RWPE2 (cell line): ENCODE measurements around the gene TRAK1.

Experiments used
- ATAC-seq: fragments of 200-7000 bp; cut with Tn5 transposase; 3 replicates; pipeline ENCODE4 v1.9.1; 2021; ENCODE audit warnings: low read depth
- DNase-seq: peaks from one replicate; pipeline ENCODE4 v3.0.0-alpha.2; 2020; ENCODE audit warnings: low spot score
- H3K27ac ChIP-seq: fragments of 450-650 bp; 2 replicates; pipeline ENCODE4 v1.5.1; 2017; ENCODE audit warnings: mild to moderate bottlenecking; ENCODE audit not compliant: poor library complexity, severe bottlenecking
- H3K27me3 ChIP-seq: fragments of 250-450 bp; sonication (Bioruptor Pico); 2 replicates; pipeline ENCODE4 v1.5.1; 2021; ENCODE audit warnings: mild to moderate bottlenecking, moderate library complexity; ENCODE audit not compliant: insufficient read depth, poor library complexity, severe bottlenecking
- H3K36me3 ChIP-seq: fragments of 250-450 bp; sonication (Bioruptor Pico); 2 replicates; pipeline ENCODE4 v1.5.1; 2020; ENCODE audit warnings: low read depth, mild to moderate bottlenecking, moderate library complexity
- H3K4me1 ChIP-seq: fragments of 250-450 bp; sonication (Bioruptor Pico); 2 replicates; pipeline ENCODE4 v1.5.1; 2021; ENCODE audit warnings: mild to moderate bottlenecking, moderate library complexity; ENCODE audit not compliant: insufficient read depth, poor library complexity, severe bottlenecking
- H3K4me3 ChIP-seq: fragments of 250-450 bp; sonication (Bioruptor Pico); 2 replicates; pipeline ENCODE4 v1.5.1; 2021; ENCODE audit warnings: mild to moderate bottlenecking, moderate library complexity; ENCODE audit not compliant: severe bottlenecking
- H3K9me3 ChIP-seq: fragments of 250-450 bp; sonication (Bioruptor Pico); 2 replicates; pipeline ENCODE4 v1.5.1; 2021; ENCODE audit warnings: mild to moderate bottlenecking, moderate library complexity; ENCODE audit not compliant: severe bottlenecking
- TF ChIP-seq, protein P1 (sequence below): fragments of 450-650 bp; IDR thresholded peaks from one replicate; pipeline ENCODE4 v1.5.1; 2017; ENCODE audit warnings: mild to moderate bottlenecking, moderate library complexity; ENCODE audit not compliant: poor library complexity, severe bottlenecking

The TRAK1 gene

GRCh38 chr3:42267878-42268277 is 176.7 kb downstream of the TRAK1 start:
- ATAC-seq (no peak), DNase-seq (no peak)
- no peak overlapping the region for H3K27ac ChIP-seq
- TF ChIP-seq, protein P1, sequence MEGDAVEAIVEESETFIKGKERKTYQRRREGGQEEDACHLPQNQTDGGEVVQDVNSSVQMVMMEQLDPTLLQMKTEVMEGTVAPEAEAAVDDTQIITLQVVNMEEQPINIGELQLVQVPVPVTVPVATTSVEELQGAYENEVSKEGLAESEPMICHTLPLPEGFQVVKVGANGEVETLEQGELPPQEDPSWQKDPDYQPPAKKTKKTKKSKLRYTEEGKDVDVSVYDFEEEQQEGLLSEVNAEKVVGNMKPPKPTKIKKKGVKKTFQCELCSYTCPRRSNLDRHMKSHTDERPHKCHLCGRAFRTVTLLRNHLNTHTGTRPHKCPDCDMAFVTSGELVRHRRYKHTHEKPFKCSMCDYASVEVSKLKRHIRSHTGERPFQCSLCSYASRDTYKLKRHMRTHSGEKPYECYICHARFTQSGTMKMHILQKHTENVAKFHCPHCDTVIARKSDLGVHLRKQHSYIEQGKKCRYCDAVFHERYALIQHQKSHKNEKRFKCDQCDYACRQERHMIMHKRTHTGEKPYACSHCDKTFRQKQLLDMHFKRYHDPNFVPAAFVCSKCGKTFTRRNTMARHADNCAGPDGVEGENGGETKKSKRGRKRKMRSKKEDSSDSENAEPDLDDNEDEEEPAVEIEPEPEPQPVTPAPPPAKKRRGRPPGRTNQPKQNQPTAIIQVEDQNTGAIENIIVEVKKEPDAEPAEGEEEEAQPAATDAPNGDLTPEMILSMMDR: no peak
- H3K4me1 ChIP-seq: peaks cover 16% of the 10 kb centered on the region
- no peaks in the 10 kb centered on the region for H3K9me3 ChIP-seq
- no peaks in the 10 kb centered on the region for H3K36me3 ChIP-seq
- no peak overlapping the region for H3K4me3 ChIP-seq
- peaks cover 23% of the 10 kb centered on the region for H3K27me3 ChIP-seq

- H3K9me3 ChIP-seq: no peaks in the 10 kb centered on the region
- ATAC-seq (no peak), DNase-seq (no peak)
- no peak overlapping the region for H3K4me3 ChIP-seq
- no peak overlapping the region for H3K27ac ChIP-seq
- no peaks in the 10 kb centered on the region for H3K36me3 ChIP-seq
- TF ChIP-seq, protein P1: no peak
- peaks cover 13% of the 10 kb centered on the region for H3K27me3 ChIP-seq
- peaks cover 2% of the 10 kb centered on the region for H3K4me1 ChIP-seq
These were observed 178.5 kb downstream of the TRAK1 start for GRCh38 chr3:42269647-42270046.

- Histone ChIP-seq H3K27me3 (peaks cover 4% of the 10 kb centered on the region), H3K4me1 (no peaks in the 10 kb centered on the region), H3K4me3 (no peak overlapping the region), H3K27ac (no peak overlapping the region), H3K9me3 (no peaks in the 10 kb centered on the region), H3K36me3 (no peaks in the 10 kb centered on the region)
- TF ChIP-seq, protein P1: no peak
- ATAC-seq: no peak
- DNase-seq: no peak
These were observed 179.4 kb downstream of the TRAK1 start for GRCh38 chr3:42270561-42270960.

- H3K27ac ChIP-seq: no peak overlapping the region
- no peaks in the 10 kb centered on the region for H3K27me3 ChIP-seq
- ATAC-seq: no peak
- H3K9me3 ChIP-seq: no peaks in the 10 kb centered on the region
- H3K4me3 ChIP-seq: no peak overlapping the region
- H3K36me3 ChIP-seq: no peaks in the 10 kb centered on the region
- no peaks in the 10 kb centered on the region for H3K4me1 ChIP-seq
- DNase-seq: no peak
- TF ChIP-seq, protein P1: no peak
These were observed 180.6 kb downstream of the TRAK1 start for GRCh38 chr3:42271786-42272185.

DNA sequence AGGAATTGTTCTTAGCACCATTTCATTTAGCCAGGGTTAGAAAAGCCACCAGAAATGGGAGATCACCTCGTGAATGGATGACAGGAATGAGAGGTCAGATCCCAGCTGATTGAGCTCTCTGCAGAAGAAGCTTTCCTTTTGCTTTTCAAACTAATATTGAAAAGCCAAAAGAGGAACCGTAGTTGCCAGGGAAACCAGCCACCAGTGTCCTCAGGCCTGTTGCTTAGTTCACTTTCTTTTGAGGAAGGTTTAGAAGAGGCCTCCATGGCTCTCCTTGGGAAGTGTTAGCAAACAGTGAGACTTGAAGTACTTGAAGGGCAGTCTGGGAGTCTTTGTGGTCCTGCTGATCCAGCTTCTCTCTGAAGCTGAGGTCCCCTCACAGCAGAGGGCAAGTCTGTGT is 182.2 kb downstream of the TRAK1 start:
- no peak for ATAC-seq
- H3K27me3 ChIP-seq: no peaks in the 10 kb centered on the region
- DNase-seq: no peak

More for the DNA sequence above, 182.2 kb downstream of the TRAK1 start:
- Histone ChIP-seq H3K4me1 (no peaks in the 10 kb centered on the region), H3K36me3 (no peaks in the 10 kb centered on the region), H3K9me3 (no peaks in the 10 kb centered on the region), H3K4me3 (no peak overlapping the region), H3K27ac (no peak overlapping the region)
- TF ChIP-seq, protein P1: no peak
